Posterior vena cava (tissue), 2 donors: Measurements from ENCODE around the gene BMP7. TPM values are rescaled to one million over a fixed set of nuclear protein-coding genes. Genes with fewer than 3 reads are reported as not detected.
A peak's percentile ranks its signal among the peaks of the same experiment; 100 is the strongest.

ENCODE experiments used
- DNase-seq: peaks from one replicate; pipeline ENCODE4 v3.0.0-alpha.2; 2020; ENCODE audit warnings: low spot score
- intact Hi-C, 2 donors: fragments of 100-400 bp; cut with DNase I; formaldehyde crosslinking; loops; one replicate each; pipeline versions ENCODE4 v1.14.1 to v1.14.2; 2022 to 2023
- total RNA-seq, 2 donors: library from RNA; stranded (reverse); fragmentation: NEBNext Ultra II Directional; extraction: Animal tissue kit (Norgen Biotek cat#: 25700); gene quantifications; one replicate each; pipeline ENCODE4 v1.2.1, GENCODE V29; 2021
- donor health status: DM: yes; HTN: yes; CAD: no.
- donor health status: DM: yes; HTN: yes; CAD: no.

The BMP7 gene
- total RNA-seq, 2 donors from 2014 or later: 0.65 TPM; not detected in 1

DNA sequence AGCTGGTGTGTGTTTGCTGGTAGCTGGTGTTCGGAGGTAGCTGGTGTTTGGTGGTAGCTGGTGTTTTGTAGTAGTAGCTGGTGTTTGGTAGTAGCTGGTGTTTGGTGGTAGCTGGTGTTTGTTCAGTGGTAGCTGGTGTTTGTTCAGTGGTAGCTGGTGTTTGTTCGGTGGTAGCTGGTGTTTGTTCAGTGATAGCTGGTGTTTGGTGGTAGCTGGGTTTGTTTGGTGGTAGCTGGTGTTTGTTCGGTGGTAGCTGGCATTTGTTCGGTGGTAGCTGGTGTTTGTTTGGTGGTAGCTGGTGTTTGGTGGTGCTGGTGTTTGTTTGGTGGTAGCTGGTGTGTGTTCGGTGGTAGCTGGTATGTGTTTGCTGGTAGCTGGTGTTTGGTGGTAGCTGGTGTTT lies 48.0 kb downstream of the BMP7 start:
- no peak for DNase-seq
- intact Hi-C loops: no loop called here

DNA sequence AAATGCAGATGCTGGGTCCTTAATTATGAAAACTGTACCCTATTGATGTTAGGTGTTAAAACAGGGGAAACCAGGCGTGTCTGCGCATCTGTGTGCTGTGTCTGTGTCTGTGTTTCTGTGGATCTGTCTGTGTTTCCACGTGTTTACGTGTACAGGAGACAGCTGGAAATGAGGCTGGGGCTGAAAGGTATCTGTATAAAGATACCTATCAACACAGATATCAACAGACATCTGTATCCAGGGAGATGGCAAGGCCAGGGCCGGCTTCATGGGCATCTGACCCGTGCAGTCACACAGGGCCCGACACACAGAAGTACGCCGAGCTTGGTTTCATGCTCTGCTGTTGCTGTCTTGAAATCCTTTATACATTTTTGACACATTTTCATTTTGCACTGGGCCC lies 48.6 kb downstream of the BMP7 start:
- DNase-seq: no peak
- intact Hi-C loops: no loop called here

DNA sequence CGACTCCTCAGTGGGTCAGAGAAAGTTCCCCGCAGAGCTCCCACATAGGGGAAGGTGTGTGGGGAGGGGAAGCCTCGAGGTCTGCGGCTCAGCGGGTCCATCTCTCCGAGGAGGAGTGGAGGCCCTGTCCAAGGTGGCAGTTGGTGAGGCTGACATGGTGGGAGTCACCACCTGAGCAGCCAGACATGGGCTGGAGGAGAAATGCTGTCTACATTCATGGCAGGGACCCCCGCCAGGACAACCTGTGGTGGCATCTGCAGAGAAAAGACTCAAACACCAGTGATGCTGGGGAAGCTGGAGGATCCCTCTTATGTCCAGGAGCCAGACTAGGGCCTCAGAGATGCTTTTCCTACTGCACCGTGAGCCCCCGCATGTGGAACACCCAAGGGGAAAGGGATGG lies 49.8 kb downstream of the BMP7 start:
- intact Hi-C loops: no loop called here
- DNase-seq: peak; percentile 38

DNA sequence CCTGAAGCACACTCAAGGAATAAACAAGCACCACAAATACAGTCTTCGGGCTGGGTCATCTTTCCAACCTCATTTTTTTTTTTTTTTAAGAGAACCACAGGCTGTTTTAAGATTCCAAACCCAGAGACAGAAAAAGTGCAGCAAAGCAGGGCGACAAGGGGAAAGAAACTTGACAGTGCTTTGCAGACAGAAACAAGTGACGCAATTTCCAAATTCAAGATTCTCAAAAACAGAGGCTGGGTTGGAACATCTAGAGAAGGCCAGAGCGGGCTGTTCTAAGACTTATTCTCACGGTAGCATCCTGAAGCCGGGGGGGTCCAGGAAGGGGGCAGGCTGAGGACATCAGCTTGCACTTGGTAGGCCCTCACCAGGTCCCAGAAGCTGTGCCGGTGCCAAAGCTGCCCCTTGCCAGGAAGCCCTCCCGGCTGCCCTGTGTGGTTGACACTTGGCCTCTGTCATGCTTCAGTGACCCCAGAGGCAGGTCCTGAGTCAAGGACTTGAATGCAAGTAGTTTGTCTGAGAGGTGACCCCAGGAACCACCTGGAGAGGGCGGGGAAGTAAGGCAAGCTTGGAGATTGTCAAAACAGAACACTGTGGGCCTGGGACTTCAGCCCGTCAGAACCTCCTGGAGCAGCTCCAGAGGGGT lies 50.5 kb downstream of the BMP7 start:
- intact Hi-C loops: no loop called here
- DNase-seq: no peak

DNA sequence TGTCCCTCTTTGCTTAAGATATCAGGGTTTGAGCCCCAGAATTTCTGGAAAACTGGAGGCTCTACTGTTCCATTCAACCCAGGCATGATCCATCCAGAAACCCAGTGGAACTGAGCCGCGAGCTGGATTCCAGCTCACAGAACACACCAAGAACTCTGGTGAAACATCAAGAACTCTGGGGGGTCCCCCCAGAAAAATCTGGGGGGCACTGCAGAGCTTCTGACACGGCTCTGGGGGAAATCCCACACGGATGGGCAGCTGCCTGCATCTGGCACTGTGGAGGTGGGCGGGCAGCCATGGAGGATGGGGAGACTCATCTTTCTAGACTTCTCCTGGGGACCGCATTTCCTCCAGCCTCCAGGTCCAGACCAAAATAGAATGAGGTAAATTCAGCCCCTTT lies 51.0 kb downstream of the BMP7 start:
- DNase-seq: peak; percentile 72
- intact Hi-C loops: no loop called here

DNA sequence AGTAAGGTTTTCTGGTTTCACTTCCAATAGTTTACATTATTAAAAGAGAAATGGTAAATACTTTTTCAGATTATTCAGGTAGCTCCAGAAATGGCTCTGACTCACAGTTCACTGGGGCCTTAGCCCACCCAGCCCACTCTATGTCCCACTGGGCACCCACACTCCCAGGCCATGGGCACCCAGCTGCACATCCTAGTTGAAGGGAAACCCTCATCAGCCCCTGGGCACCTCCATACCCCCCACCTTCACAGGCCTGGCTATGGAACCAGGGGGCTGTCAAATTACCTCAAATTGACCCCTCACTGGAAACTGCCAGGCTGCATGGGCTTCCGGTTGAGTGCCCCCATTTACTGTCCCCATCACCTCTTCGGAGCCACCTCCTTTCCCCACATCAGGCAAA lies 51.5 kb downstream of the BMP7 start:
- intact Hi-C loops: no loop called here
- DNase-seq: peak; percentile 42

DNA sequence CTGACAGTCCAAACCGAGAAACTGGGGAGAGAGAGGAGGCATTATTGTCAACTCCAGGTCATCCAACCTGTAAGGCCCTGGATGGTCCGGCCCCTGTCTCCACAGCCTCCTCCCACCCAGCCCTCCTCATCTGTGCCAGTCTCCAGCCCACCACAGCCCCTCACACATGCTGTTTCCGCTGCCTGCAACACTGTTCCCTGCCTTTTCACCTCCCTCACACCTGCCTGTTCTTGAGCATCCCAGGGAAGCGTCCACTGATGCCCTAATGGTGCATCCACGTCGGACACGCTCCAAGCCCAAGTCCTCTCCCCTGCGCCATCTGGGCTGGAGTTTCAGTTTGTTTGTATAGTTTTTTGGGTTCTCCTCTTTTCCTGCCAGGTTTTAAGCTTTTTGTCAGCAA lies 52.0 kb downstream of the BMP7 start:
- no peak for DNase-seq
- intact Hi-C loops: no loop called here

DNA sequence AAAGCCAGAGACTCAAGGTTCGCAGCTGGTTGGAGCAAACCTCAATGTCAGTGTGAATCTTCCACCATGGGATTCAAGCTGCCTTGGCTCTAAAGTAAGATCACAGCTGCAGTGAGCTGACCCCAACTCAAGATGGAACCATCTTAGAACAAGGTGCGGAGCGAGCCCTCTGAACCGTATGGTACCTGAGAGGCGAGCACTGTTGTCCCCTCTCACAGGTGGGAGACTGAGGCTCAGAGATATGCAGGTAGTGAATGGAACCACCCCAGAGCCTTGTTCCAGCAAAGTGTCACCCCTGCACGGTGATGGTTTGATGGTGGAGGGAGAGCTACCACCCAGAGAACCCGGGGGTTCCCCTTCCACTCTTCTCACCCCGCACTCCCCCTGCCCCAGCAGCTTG lies 52.5 kb downstream of the BMP7 start:
- no peak for DNase-seq
- intact Hi-C loops: no loop called here

DNA sequence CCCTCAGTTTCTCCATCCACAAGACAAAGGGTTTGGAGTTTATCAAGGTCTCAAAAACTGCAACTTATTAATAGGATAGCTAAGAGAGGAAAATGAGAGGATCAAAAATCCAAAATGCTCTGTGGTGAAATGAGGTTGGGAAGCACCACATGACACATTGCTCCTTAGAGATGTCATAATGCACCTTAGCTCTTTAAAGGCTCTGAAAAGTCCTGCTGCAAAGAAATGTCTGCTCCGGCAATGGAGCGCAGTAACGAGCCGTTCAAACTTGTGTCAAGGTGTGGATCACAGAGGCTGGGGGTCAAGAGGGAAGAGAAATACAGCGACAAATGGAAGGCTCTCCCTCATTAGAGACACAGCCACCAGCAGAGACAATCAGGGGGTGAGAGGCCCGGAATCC lies 53.1 kb downstream of the BMP7 start:
- DNase-seq: no peak
- intact Hi-C loops: no loop called here

DNA sequence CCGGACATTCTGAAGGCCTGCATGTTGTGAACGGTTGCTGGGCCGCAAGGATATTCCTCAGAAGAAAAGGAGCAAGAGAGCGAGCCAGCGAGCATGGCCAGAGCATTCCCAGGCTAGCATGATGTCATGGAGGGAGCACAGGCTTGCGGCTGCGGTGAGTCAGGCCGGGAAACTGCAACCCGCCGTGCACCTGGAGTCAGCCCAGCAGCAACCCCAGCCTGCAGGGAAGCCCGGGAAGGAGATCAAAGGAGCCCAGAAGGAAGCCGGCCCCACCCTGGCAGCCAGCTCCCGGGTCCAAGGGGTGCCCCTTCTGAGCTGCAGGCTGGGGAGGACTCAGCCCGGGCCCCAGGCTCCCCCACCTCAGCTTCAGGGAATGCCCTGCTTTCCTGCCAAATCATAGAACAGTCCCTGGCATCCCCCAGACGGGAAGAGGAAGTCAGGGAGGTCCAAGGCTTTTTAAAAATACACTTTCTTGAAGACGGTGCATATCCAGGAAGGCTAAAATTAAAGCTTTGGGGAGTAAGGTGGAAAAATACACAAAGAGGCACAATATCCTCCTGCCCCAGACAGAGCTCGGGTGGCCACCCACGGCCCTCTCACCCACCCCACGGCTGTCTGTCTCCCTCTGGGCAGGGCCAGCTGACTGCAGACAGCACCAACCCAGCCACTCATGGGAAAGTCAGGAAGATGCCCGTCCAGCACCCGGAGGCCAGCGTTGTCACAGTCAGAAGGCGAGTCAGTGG lies 53.7 kb downstream of the BMP7 start:
- intact Hi-C loops: no loop called here
- peak; percentile 93 for DNase-seq

DNA sequence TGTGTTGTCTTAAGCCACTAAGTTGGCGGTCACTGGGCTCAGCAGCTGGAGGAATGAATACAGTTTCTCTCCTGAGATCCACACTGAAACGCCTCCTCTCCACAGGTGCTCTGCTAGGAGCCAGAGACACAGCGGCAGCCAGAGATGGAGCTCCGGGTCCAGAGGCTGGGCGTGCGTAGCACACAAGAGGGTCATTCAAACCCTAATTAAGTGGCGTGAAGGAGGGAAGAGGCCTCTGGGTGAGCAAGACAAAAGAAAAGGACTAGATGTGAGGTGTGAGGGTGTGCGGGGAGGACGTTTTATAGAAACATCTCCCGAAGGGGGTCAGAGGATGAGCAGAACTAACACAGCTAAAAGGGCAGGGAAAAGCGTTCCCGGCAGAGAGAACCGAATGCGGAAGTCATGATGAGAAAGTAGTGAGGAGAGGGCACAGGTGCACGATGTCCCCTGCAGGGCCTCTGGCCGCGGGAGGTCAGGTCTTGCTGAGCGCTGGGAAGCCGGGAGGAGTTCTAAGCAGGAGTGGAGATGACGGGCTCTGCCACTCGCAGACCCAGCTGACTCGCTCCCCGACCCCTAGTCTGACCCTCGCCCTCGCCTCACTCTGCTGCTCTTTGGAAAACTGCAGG lies 54.4 kb downstream of the BMP7 start:
- no peak for DNase-seq
- intact Hi-C loops: no loop called here

DNA sequence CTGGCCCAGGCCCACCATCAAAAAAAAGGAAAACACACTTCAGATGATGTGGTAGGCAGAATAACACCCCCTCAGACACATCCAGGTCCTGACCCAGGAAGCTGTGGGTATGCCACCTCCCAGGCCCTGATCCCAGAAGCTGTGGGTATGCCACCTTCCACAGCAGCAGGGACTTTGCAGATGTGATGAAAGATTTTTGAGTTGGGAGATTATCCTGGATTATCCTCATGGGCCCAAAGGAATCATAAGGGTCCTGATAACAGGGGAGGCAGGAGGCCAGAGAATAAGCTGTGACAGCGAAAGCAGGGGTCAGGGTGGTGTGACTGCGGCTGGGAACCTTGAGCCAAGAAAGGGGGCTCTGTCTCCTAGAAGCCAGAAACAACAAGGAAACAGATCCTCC lies 55.0 kb downstream of the BMP7 start:
- peak; percentile 38 for DNase-seq
- intact Hi-C loops: no loop called here

DNA sequence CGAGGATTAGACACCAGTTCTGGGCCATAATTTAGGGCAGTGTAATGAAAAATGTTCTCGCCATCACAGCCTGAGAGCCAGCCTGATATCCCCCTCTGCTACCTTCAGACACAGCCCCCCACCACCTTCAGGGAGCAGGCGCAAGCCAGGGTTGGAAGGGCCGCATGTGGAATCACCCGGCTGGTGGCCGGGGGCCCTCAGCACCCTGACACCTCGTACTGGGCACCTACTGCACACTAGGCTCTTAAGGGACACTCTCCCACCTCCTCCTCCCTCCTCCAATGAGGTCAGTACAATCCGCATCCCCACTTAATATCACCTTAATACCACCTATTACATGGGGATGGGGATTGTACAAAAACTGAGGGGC lies 55.5 kb downstream of the BMP7 start:
- intact Hi-C loops: no loop called here
- peak; percentile 50 for DNase-seq

DNA sequence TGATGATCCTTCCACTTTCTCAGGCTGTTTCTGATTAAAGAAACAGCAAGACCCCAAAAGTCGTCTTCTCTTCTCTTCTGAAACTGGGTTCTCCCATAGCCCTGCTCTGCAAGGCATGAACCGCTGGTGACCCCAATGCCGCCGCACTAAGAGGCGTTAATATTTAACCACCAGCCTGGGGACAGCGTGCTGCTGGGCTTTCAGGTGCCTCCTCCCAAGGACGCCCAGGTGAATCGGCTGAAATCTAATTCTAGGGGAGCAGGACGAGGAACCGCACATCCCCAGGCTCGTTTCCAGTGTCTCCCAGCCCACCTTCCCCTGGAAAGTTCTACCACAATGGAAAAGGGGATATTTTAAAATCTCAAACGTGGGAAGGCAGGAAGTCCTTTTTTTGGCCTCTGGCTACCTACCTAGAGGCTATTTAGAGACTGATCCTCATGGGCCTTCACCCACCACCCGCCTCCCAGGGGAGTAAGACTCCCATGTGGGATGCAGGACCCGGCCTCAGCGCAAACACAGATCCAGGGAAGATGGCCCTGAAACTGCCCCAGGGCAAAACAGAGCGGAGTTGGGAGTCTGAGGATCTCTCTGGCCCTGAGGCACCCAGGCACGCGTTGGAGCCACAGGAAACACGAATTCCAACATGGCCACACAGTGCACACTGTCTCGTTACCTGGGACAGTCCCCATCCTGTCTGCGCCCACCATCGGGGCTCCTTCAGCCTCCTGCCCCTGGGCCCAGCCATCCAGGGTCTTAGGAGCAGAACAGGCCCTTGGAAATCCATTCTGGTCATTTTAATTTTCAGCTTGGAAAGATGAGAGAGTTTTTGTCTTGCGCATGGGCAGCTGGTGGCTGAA lies 56.2 kb downstream of the BMP7 start:
- intact Hi-C loops: no loop called here
- DNase-seq: peak; percentile 37

DNA sequence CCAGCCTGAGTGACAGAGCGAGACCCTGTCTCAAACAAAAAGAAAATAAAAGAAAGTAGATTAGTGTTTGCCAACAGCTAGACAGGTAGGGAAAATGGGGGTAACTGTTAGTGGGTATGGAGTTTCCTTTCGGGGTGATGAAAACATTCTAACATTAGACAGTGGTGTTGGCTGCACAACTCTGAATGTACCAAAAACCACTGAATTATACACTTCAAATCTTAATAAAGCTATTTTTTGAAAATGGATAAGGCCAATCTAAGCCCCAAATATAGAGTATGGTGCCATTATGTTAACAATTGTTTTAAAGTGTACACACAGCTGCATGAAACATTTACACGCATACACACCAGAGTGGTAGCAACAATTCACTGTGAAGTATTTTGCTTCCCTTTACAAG lies 57.0 kb downstream of the BMP7 start:
- DNase-seq: no peak
- intact Hi-C loops: no loop called here

DNA sequence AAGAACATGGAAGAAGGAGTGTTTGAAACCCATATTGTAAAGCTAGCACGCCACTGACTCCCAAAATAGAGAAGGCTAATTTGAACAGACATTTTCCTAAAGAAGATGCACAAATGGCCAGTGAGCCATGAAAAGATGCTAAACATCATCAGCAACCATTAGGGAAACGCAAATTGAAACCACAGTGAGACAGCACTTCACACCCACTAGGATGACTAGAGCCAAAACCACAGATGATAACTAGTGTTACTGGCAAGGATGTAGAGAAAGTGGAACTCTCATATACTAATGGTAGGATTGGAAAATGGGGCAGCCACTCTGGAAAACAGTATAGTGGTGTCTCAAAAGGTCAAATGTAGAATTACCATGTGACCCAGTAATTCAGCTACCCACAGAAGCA lies 58.2 kb downstream of the BMP7 start:
- intact Hi-C loops: no loop called here
- DNase-seq: no peak

DNA sequence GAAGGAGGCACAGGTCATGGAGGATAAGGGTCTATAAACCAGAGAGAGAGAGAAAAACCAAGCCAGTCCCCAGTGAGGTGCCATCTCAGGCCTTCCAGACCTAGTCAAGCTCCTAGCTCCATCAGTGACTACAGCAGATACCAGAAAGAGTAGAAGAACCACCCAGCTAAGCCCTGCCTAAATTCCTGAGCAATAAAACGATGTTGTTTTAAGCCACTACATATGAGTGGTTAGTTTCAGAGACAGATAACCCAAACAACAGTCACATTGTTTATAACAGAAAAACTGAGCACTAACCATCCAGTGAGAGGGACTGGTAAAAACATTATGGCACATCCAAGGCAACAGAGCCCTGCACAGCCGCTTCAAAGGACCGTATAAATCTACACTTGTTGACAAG lies 59.2 kb downstream of the BMP7 start:
- DNase-seq: no peak
- intact Hi-C loops: no loop called here

DNA sequence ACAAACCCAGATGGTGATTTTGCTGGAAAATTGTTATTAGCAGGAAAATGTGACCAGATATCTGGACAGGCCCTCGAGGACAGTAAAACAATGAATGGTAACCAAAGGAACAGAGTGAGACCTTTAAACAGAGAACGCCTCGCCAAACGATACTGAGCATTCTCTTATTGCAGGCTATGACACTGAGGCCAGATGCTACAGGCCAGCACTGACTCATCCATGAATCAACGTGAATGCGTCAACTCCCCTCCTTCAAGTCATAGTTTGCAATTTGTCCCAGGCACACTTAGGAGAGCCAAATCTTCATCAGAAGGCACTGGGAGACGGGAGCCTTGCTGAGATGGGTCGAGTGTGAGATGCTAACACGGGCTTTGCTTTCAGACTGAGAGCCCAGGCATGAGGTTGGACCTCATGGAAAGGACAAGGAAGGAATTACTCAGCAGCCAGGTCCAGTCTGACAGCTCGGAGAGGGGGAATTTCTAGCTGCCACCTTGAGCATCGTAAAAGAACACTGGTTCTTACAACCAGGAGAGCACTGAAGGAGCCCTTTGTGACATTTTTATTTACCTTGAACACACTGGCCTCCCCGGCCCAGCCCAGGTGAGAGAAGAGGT lies 60.7 kb downstream of the BMP7 start:
- intact Hi-C loops: no loop called here
- no peak for DNase-seq

DNA sequence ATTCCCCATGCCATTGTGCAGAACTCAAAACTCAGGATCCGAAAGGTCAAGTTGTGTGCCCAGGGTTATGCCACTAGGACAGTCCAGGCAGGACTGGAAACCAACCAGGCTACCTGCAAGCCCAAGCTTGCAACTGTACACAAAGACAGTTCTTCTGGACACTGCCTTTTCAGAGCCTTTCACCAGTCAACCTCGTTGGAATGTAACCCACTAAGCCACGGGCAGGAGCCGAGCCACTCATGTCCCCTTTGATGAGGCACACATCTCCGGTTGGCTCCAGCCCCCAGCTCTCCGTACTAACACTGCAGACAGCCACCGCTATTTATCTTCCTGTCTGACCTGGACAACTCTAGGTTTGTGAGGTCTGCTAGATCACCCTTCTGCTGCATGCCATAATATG lies 62.5 kb downstream of the BMP7 start:
- intact Hi-C loops: no loop called here
- no peak for DNase-seq

DNA sequence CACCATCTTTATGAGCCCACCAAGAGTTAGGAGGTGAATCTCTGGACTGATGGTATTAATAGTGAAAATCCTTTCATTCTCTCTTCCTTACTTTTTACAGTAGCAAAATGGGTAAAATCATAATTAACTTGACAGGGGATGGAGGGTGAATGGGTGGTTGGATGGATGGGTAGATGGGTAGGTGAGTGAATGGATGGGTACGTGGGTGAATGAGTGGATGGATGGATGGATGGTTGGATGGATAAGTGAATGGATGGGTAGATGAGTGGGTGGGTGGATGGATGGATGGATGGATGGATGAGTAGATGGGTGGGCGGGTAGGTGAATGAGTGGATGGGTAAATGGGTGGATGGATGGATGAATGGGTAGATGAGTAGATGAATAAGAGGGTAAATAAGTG lies 63.2 kb downstream of the BMP7 start:
- intact Hi-C loops: no loop called here
- no peak for DNase-seq
